ENCODE measurements around the gene ADAMTS10.
"Not testable (repeated sequence)": the region's sequence is repeated elsewhere in the genome, so short reads cannot be mapped to it uniquely, and the experiment has no call there.

Gene ADAMTS10

GRCh38 chr19:8553729-8554128, 56.8 kb downstream of the ADAMTS10 start:
- DNase-seq: not testable (repeated sequence)

GRCh38 chr19:8552810-8553209, 57.7 kb downstream of the ADAMTS10 start:
- DNase-seq: no peak

GRCh38 chr19:8550070-8550469, 60.4 kb downstream of the ADAMTS10 start:
- DNase-seq: no peak

GRCh38 chr19:8545743-8546142, 64.8 kb downstream of the ADAMTS10 start:
- no peak for DNase-seq

- DNase-seq: no peak
These were observed 66.3 kb downstream of the ADAMTS10 start for GRCh38 chr19:8544168-8544567.

- DNase-seq: no peak
These were observed 70.8 kb downstream of the ADAMTS10 start for GRCh38 chr19:8539621-8540149.

- no peak for DNase-seq
These were observed 73.4 kb downstream of the ADAMTS10 start for GRCh38 chr19:8537099-8537498.

- no peak for DNase-seq
These were observed 74.2 kb downstream of the ADAMTS10 start for GRCh38 chr19:8536282-8536681.

GRCh38 chr19:8532225-8532624, 78.3 kb downstream of the ADAMTS10 start:
- DNase-seq: no peak

GRCh38 chr19:8531470-8531869, 79.0 kb downstream of the ADAMTS10 start:
- DNase-seq: no peak

Data from hippocampal formation (tissue), 2 donors.